Calu3 (cell line): ENCODE data around the gene CADM1. TPM values are rescaled to one million over a fixed set of nuclear protein-coding genes. Genes with fewer than 3 reads are reported as not detected.

Experiments
- BruUV-seq: library from RNA; stranded (reverse); fragments of 400-500 nt; replicated peaks from 2 replicates; lab custom pipeline; 2021; lab: Mats Ljungman, UMichigan
- CTCF ChIA-PET: fragments of 300-600 bp; sonication (Branson Sonifier 250); formaldehyde crosslinking; loops from one replicate; lab custom pipeline; 2022; ENCODE audit warnings: antibody characterized with exemption; lab: Charles Lee
- DNase-seq: peaks from one replicate; pipeline ENCODE4 v3.0.0; 2022
- H3K27ac Mint-ChIP-seq: one replicate; pipeline ENCODE4 v1.8.0; 2022; ENCODE audit warnings: mixed read lengths; ENCODE audit not compliant: unreplicated experiment
- H3K27me3 Mint-ChIP-seq: one replicate; pipeline ENCODE4 v1.8.0; 2022; ENCODE audit warnings: mixed read lengths; ENCODE audit not compliant: unreplicated experiment
- H3K36me3 Mint-ChIP-seq: one replicate; pipeline ENCODE4 v1.8.0; 2022; ENCODE audit warnings: mild to moderate bottlenecking, moderate library complexity, mixed read lengths; ENCODE audit not compliant: insufficient read depth, unreplicated experiment
- H3K4me1 Mint-ChIP-seq: one replicate; pipeline ENCODE4 v1.8.0; 2022; ENCODE audit warnings: mild to moderate bottlenecking, low read depth, mixed read lengths; ENCODE audit not compliant: unreplicated experiment
- H3K4me3 Mint-ChIP-seq: one replicate; pipeline ENCODE4 v1.8.0; 2022; ENCODE audit warnings: mild to moderate bottlenecking, low read depth, moderate library complexity, mixed read lengths; ENCODE audit not compliant: unreplicated experiment
- H3K9me3 Mint-ChIP-seq: one replicate; pipeline ENCODE4 v1.8.0; 2022; ENCODE audit warnings: low read depth, mixed read lengths; ENCODE audit not compliant: unreplicated experiment
- intact Hi-C: fragments of 100-400 bp; cut with micrococcal nuclease; formaldehyde crosslinking; loops from one replicate; pipeline ENCODE4 v1.10.0; 2022; ENCODE audit not compliant: unreplicated experiment
- total RNA-seq: library from RNA; stranded (reverse); gene quantifications from 2 replicates; pipeline ENCODE4 v1.2.3, GENCODE V29; 2022
- TF ChIP-seq, protein P1 (sequence below): fragments of 200-600 bp; IDR thresholded peaks from one replicate; pipeline ENCODE4 v1.8.0; 2022; ENCODE audit warnings: antibody characterized with exemption; ENCODE audit not compliant: unreplicated experiment

Gene CADM1
- total RNA-seq, 1 experiment from 2014 or later: 0.68 TPM

GRCh38 chr11:115506954-115507675 lies 2.9 kb upstream of the CADM1 start:
- H3K36me3 Mint-ChIP-seq: no peaks in the 10 kb centered on the region
- peaks cover 7% of the 10 kb centered on the region for H3K27me3 Mint-ChIP-seq
- CTCF ChIA-PET: no interaction called here
- no peak for DNase-seq
- H3K27ac Mint-ChIP-seq: no peak overlapping the region
- no peaks in the 10 kb centered on the region for H3K4me1 Mint-ChIP-seq
- H3K9me3 Mint-ChIP-seq: peaks cover 3% of the 10 kb centered on the region
- H3K4me3 Mint-ChIP-seq: no peak overlapping the region
- no TSS peak for BruUV-seq
- intact Hi-C loops: no loop called here
- TF ChIP-seq, protein P1, sequence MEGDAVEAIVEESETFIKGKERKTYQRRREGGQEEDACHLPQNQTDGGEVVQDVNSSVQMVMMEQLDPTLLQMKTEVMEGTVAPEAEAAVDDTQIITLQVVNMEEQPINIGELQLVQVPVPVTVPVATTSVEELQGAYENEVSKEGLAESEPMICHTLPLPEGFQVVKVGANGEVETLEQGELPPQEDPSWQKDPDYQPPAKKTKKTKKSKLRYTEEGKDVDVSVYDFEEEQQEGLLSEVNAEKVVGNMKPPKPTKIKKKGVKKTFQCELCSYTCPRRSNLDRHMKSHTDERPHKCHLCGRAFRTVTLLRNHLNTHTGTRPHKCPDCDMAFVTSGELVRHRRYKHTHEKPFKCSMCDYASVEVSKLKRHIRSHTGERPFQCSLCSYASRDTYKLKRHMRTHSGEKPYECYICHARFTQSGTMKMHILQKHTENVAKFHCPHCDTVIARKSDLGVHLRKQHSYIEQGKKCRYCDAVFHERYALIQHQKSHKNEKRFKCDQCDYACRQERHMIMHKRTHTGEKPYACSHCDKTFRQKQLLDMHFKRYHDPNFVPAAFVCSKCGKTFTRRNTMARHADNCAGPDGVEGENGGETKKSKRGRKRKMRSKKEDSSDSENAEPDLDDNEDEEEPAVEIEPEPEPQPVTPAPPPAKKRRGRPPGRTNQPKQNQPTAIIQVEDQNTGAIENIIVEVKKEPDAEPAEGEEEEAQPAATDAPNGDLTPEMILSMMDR: no peak

- H3K9me3 Mint-ChIP-seq: peaks cover 3% of the 10 kb centered on the region
- no peak overlapping the region for H3K27ac Mint-ChIP-seq
- H3K27me3 Mint-ChIP-seq: peaks cover 7% of the 10 kb centered on the region
- CTCF ChIA-PET: no interaction called here
- no peak overlapping the region for H3K4me3 Mint-ChIP-seq
- TF ChIP-seq, protein P1: no peak
- no peak for DNase-seq
- H3K36me3 Mint-ChIP-seq: no peaks in the 10 kb centered on the region
- BruUV-seq: no TSS peak
- no peaks in the 10 kb centered on the region for H3K4me1 Mint-ChIP-seq
- intact Hi-C loops: no loop called here
These were observed 960 bp upstream of the CADM1 start for GRCh38 chr11:115505175-115505574.

- intact Hi-C loops: no loop called here
- H3K27ac Mint-ChIP-seq: no peak overlapping the region
- DNase-seq: no peak
- no peaks in the 10 kb centered on the region for H3K9me3 Mint-ChIP-seq
- CTCF ChIA-PET: no interaction called here
- H3K27me3 Mint-ChIP-seq: peaks cover 7% of the 10 kb centered on the region
- no peaks in the 10 kb centered on the region for H3K36me3 Mint-ChIP-seq
- no TSS peak for BruUV-seq
- TF ChIP-seq, protein P1: no peak
- peak overlapping the region; percentile 24 for H3K4me3 Mint-ChIP-seq
- H3K4me1 Mint-ChIP-seq: no peaks in the 10 kb centered on the region
These were observed 334 bp downstream of the CADM1 start for GRCh38 chr11:115503886-115504275.

- DNase-seq: peak; percentile 5
- no peak overlapping the region for H3K27ac Mint-ChIP-seq
- no TSS peak for BruUV-seq
- peaks cover 7% of the 10 kb centered on the region for H3K27me3 Mint-ChIP-seq
- H3K9me3 Mint-ChIP-seq: no peaks in the 10 kb centered on the region
- peak overlapping the region; percentile 24 for H3K4me3 Mint-ChIP-seq
- TF ChIP-seq, protein P1: no peak
- intact Hi-C loops: no loop called here
- H3K4me1 Mint-ChIP-seq: no peaks in the 10 kb centered on the region
- H3K36me3 Mint-ChIP-seq: no peaks in the 10 kb centered on the region
- CTCF ChIA-PET: no interaction called here
These were observed 931 bp downstream of the CADM1 start for GRCh38 chr11:115503083-115503885.
